Embryonic facial prominence (tissue), 1 donor: ENCODE measurements around the gene SOX9.
"Not testable (repeated sequence)": the region's sequence is repeated elsewhere in the genome, so short reads cannot be mapped to it uniquely, and the experiment has no call there.

Experiments used
- DNase-seq: peaks from one replicate; pipeline ENCODE4 v3.0.0-alpha.2; 2016; ENCODE audit errors: extremely low spot score

The SOX9 gene

DNA sequence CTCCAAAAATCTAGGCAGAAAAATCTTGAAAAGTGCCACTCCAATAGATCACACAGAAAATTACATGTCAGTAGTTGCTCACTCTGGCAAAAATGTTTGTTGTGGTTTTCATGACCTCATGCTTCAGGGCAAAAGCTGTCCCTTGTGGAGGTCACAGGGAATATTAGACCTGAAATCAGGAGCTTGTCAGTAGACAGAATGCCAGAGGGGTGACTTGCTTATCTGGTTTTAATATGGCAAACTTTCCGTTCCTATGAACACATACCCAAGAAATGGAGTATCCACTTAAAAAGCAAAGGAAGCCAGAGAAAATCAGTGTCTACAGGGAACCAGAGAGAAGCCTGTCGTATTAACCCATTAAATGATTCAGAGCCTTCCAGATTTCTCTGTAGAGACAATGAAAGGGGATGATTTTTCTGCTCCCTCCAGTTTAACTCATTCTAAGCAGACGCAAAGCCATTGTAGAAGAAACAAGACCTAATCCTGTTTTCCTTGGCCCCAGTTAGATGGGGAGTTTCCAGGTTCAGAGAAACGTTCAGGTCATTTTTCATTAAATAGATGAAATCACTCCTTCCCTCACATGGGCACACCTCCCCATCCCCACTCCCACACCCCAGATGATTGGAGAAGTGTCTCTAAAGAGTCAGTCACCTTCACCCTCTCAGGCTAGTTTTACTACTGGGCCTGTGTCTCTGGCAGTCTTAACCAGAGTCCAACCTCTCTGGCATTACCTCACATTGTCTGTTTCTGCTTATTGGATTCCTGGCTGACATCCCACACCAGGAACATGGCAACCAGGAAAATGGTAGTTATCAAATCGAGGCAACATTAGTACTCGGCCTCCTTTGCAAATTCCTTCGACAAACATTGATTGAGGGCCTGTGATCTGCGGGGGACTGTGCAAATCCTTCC, 6.0 kb downstream of the SOX9 start:
- no peak for DNase-seq

DNA sequence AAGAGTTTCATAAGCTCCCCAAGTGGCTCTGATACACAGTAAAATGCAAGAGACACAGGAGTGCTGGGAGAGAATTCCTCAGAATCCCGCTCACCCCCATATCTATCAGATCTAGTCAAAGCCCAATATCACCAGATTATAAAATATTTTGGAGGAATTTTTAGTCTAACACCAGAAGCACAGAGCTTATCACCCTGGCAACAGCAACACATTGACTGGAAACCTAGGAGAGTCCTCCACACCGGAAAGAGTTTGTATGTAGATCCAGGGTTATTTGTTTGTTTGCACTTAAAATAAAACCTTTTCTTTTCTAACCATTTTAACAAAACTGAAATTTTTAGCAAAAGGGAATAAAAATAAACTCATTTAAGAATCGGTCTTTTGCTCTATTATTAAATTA, 7.2 kb downstream of the SOX9 start:
- no peak for DNase-seq

DNA sequence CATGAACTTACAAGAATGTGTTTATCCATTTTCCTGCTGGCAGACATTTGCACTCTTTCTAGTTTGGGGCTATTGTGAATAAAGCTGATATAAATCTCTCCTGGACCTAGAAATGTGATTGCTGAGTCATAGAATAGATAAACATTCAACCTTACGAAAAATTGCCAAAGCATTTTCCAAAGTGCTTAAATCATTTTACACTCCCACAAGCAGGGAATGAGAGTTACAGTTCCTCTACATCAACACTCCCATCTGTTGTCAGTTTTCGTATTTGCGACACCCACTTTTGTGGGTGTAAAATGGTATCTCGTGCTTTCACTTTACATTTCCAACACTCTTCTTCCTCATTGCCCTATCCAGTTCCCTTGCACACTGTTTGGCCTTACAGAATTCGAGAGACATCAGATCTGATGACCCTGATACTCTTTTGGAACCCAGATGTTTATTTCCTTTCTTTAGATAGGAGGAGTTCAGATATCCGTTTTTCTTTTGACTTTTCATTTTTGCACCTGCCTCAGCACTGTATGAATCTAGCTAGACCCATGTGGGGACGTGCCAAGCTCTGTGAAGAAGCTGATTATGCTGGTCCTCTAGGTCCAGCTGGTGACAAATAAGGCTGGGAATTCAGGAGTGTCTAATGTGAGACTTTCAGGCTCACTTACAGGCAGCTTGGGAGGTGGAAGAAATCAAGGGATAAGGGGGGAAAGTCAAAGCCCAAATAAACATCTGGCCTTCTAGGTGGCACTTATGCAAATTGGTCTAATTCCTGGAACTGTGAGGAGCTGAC, 14.0 kb downstream of the SOX9 start:
- no peak for DNase-seq

DNA sequence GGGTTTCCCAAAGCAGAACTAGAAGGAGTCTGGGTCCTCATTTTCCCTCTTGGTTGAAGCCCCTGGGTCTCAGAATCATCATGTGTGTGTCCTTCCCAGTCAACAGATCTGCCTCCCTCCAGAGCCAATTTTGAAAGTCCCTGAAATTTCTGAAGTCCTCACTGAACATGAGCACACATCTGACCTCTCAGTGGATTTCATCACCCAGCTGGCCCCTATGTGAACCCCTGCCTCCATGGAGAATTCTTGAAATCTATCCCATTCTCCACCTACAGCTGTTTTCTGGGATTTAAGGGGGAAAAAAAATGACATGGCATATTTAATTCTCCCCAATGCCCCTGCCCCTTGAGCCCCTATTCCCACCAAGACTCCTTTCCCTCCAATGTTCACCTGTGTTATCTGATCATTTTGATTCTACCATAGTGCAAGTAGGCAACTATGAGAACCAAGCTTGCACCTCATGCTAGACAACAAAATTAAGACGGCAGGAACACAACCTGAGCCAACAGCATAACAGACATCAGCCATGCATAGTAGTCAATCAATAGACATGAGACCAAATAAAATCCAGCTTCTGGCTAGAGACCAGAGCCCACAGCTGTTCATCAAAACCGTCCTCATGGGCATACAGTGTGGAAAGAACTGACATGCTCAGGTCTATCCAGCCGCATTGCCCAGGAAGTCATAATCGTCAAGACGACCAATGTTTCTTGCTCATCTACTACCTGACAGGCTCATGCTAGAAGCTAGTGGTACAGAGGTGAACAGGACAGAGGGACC, 14.9 kb downstream of the SOX9 start:
- no peak for DNase-seq

DNA sequence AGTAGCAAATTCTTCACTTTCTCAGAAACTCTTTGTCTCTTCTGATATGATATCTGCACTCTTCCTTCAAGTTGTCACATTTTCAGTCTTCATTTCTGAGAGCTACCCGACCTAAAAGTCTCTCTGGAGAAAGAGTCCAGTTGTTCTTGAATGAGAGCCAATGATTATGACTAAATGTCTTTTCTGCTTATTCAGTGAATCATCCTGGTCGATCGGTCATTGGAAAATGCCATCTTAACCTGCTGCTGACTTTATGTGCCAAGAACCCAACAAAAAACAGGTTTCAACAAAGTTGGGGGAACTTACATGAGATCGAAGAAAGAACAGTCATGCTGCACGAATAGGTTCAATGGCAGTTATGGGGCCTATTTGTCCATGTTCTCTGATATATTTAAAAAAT, 15.9 kb downstream of the SOX9 start:
- no peak for DNase-seq

DNA sequence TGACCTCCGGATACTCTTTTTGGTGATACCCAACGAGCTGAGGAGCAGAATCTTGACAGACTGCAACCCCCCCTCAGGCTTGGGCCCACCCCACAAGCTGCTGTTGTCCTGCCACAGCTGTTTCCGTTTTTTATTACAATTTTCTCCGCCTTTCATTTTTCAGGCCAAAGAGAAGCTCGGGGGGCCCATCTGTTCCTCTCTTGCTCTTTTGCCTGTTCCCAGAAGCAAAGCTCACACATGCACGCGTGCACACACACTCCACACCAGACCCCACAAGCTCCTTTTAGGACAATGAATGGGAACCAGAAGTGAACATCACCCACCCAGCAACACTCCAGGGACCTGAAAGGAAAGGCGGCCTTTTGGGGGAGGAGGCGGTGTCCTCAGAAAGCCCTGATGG, 16.3 kb downstream of the SOX9 start:
- DNase-seq: no peak

DNA sequence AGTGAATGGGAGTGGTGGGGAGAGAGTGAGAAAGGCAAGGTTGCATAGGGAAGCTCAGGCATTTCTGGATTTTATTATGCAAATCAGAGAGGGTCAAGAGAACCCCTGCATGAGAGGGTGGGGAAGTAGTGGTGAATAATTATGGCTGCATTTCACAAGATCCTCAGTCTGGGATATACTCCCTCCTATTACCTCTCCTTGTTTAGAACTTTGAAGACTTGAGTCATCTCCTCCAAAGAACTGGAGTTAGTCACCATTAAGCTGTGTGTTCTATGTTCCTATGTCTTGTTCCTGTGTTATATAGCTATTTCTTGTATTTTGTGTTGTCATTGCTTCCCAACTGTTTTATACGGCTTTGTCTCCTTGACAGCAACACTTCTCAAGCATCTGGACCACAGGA, 18.4 kb downstream of the SOX9 start:
- DNase-seq: no peak

DNA sequence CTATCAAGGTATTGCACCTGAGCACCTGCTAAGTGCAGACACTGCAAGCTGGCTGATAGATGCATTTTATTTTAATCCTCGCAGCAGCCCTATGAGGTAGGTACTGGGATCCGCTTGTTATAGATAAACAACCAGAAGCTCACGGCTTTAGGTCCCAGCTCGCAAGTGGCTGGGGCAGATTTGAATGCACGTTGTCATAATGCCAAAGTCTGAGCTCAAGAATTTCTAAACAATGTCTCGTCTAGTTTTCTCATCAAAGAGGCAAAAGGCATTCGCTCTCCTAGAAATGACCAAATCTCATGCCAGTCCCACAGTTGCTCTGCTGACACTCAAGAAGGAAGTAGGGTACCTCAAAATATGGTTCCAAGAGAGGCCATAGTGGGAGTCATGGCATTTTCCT, 20.5 kb downstream of the SOX9 start:
- DNase-seq: no peak

DNA sequence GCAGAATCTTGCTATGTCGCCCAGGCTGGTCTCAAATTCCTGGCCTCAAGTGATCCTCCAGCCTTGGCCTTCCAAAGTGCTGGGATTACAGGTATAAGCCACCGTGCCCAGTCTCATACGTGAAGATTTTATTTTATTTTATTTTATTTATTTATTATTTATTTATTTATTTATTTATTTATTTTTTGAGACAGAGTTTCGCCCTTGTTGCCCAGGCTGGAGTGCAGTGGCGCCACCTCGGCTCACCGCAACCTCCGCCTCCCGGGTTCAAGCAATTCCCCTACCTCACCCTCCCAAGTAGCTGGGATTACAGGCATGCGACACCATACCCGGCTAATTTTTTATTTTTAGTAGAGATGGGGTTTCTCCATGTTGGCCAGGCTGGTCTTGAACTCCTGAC, 21.3 kb downstream of the SOX9 start:
- DNase-seq: not testable (repeated sequence)

DNA sequence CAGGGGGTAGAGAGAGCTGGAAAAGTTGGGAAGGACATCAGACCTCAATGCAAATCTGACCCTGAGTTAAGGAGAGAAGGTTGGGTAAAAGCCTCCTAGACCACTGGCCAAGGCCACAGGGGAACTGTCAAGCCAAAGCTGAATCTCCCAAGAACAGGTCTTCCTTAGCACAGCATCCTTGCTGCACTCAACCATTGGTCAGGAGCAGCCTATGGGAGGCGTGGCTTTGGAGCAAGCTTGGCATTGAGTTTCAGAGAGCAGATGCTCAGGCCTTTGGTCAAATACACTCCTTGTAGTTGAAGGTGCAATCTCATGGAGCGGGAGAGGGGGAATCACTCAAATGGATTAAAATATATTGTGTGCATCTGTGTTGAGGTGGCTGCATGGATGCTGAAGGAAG, 21.8 kb downstream of the SOX9 start:
- DNase-seq: no peak

DNA sequence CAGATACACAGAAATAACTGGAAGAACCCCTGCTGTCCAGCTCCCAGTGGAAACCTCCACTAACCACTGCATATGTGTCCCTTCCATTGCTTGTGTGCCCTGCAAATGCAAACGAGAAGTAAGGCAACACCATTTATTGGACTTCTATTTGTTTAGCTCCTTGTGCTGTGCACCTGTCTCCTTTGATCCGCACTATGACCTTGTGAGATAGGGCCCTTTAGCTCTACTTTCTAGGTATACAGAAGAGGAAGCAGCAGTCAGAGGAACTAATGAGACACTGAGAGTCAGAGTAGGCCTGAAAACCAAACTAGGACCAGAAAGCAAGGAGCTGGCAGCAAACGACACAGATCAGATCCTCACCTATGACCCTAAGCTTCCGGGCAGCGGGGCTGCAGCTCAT, 22.4 kb downstream of the SOX9 start:
- DNase-seq: no peak

DNA sequence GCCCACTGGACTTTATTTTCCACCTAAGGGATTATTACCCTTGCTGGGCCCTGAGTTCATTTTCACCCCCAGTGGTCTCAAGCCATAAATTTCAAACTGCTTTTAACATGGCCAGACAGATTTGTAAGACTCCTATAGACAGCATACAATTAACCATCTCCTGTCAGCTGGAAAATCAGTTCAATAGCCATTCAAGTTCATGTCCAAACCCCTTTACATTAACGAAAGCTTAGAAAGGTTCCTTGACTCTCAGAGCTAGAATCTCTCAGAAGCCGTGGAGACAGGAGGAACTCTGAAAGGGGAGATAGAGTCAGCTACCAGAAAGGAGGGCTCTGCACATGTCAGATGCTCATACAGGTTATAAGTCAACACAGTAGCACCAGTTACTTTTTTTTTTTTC, 23.3 kb downstream of the SOX9 start:
- DNase-seq: no peak

DNA sequence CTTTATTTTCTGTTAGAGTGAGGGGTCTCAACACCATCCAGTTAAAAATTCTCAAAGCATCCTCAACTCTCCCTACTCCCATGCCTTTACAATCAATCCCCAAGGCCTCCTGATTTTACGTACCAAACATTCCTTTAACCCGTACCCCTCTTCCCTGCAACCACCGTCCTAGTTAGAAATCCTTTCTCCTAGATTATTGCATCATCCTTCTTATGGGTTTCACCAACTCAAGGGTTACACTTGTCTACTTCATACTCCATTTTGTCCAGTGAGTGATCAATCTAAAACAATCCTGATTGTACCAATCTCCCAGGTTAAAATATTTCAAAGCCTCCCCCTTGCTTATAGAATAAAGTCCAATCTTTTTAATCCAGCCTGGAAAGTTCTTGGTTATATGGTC, 24.7 kb downstream of the SOX9 start:
- DNase-seq: no peak

DNA sequence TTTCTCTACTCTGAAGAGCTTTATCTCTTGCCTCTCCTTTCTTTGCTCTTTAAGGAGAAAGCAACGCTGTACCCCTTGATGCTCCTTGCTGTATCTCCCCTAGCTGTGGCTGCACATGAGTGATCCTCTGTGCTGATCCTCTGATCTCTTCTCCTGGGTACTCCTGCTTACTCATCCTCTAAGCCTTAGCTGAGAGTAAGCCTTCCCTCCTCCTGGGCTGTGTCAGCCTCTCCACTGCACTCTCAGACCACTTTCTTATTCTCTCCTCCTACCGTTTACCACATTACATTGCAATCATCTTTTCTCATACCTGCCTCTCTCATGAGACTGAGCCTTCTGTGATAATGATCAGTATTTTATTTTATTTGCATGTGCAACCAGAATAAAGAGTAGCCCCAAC, 25.1 kb downstream of the SOX9 start:
- DNase-seq: no peak

DNA sequence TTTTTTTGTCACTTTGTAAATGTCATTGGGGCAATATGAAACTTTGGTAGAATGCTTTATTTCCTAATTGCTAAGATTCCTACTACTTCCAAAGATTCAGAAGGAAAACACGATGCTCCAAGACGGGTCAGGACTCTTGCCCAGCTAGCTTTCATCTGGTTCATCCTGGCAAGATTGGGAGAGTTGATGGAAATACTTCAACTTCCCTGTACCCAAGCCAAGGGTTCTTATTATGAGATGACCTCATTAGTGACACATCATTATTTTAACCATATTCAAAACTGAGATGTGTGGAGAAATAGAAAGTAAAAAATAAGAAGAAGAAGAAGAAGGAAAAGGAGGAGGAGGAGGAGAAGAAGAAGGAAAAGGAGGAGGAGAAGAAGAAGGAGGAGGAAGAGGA, 25.6 kb downstream of the SOX9 start:
- no peak for DNase-seq

DNA sequence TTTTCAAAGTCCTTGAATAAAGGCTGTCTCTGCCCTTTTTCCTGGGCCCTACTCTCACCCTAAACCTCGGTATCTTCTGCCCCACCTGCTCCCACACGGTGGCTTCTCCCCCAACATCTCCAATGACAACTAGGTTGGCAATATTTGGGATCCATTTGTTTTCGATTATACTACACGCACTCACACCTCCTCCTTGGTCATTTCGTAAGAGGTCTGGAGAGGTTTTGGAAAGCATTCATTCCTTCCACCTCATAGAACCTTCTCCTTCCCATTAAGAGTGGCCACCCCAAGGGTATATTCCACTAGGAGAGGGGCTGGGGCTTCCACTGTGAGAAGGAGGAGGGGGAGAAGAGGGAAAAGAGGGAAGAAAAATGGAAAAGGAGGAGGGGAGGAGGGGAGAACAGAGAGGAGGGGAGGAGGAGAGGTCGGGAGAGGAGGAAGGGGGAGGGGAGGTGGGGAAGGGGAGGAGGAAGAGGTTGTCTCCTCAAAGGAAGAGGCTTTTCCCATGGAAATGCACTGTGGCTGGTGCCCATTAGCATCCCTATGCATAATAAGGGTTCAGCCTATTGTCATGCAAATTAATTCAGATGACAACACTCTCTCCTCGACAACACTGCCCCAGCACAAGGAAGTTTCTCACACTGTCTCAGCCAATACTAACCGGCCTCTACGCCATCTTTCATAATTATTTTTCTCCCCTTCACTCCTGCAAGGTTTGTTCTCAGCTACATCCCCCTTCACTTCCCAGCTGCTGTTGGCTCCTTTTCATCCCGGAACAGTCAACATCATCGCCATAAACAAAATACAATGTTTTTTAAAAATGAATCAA, 30.0 kb downstream of the SOX9 start:
- DNase-seq: no peak

DNA sequence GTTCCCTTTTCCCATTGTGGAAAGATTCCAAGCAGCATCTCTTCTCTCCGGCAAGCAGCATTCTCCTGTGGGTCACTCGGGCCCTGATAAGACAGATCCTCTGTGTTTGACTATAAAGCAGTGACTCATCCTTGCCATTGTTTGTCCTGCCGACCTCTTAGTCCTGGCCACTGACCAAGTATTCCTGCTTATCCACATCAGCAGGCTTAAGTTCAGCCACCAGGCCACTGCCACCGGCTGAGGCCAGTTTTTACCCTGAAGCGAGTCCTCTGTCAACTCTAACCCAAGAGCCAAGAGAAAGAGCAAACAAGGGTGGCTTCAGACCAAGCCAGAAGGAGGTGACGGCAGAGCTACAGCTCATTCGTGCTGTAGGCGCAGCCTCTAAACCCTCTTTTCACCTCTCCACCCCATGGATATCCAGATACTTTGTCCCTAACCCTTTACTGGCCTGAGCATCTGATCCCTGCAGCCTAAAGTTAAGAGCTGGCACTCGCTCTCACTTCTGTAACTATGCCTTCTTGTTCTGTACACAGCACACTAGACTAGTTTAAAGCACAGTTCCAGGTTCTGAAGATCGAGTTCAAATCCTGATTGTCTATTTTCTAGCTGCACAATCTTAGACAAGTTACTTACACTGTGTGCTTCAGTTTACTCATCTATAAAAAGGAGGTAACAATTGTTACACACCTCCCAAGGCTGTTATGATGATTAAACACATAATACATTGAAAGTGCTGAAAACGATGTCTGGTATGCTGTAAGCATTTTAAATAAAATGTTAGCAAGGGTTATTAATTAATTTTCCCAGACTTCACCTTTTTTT, 31.0 kb downstream of the SOX9 start:
- no peak for DNase-seq

DNA sequence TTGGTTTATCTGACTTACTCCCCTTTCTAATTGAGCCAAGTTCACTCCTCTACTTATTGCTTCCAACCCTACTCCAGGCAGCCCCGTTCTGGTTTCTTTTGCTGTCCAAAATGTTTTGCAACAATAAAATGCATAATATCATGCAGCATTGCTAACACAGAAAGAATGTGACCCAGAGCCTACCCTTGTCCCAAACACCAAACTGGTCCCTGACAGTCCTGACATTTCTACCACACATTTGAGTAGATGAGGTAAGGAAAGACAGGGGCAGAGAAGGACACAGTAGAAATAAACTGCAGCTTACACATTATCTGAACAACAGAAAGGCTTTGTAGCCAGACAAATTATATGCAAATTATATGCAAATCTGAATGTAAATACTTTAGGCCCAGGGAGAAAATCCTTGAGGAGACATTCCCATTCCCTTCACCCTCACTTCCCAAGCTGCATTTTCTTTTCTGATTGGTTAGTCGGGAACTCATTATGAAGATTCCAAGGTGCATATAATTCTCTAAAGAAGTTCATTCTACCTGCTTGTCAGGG, 31.6 kb downstream of the SOX9 start:
- no peak for DNase-seq

DNA sequence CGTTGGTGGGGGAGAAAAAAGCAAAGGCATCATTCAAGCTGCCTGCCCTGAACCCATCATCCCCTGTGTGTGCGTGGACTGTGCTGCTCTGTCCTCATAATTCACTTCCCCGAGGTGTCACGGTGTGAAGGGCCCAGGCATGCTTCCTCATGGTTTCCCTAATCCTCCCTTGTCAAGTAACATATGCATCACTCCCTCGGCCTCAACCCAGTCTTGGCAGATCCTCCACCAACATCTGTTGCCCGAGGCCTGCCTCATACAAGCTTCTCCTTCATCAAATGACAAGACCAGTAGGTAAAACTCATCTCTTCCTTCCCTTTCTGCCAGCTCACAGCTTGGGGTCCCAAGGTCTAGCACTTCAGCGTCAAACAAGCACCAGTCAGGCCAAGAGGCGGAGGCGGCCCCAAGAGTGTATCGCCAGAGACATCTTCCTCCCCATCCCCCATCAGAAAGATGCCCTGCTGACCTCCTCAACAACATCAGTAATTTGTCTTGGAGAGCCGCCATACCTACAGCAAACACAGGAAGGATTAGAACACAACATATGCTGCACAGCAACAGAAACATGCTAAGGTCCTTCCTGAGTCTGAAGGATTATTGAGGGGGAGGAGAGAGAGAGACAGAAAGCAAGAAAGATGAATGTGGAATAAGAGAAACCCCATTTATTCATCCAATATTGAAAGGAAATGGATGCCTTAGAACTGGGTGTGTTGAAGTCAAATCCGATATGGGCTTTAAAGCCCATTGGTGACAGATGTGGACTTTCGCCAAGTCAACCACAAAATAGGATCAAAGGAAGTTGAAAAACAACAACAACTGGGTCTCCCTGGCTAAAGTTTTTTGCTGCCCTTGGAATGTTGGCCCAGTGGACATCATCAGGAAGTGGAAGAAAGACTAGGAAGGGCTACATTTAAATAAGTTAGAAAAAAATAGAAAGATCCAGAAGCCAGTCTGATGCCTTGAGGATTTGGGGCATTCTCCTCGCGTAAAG, 38.4 kb downstream of the SOX9 start:
- no peak for DNase-seq
